HG03442 (cell line): ENCODE measurements around the gene ABCA12.

Experiments used
- ATAC-seq: cut with Tn5 transposase; IDR thresholded peaks from one replicate; pipeline ENCODE4 v1.9.1; 2021; ENCODE audit warnings: mild to moderate bottlenecking, moderate library complexity; ENCODE audit not compliant: unreplicated experiment

ABCA12 gene

DNA sequence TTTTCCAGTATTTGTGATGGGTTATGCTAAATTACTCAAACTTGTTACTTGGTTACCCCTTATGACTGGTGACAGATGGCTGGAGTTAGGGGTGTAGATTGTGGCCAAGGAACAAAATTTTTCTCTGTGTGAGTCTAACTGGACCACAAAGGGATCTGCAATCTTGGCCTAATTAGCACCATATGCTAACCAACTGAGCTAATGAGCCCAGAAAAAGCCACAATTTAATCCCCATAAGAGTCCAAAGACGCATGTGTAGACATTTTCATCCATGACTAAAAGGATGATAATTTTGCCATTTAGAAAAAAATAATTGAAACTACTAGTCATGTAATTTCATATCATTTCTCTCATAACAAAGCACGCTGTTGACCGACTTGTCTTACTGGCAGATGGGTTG, 151.2 kb downstream of the ABCA12 start:
- no peak for ATAC-seq

DNA sequence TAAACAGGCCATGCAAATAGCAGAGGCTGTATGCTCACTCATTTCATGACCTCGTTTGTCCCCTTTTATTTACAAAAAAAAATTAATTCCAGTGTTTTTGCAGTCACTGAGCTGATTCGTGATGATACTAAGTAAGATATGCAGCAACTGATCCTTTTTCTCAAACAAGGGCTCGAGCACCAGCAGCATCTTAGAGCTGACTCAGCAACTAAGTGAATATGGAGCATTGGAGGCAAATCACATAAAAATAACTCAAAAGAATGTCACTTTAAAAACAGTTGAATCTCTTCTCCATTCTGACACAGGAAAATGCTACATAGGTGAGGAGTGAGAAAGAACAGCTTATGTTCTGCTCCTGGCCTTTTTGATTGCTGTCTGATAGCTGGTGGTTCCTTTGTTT, 152.8 kb downstream of the ABCA12 start:
- no peak for ATAC-seq

DNA sequence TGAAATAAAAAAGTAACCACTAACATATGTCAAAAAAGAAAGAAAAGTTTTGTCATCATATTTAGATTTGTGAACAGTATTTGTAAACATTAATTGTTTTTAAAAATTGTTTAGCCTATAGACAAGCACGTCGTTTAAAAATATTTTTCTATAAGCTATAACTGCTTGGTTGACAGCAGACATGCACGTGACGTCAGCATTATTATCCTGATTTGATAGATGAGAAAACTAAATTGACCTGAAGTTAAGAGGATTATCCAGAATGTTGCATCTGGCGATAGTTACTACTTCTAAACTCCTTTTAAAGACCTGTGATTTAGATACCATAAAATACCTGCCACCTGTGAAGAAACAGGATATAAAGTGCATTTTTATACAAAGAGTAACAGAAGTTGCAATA, 172.0 kb downstream of the ABCA12 start:
- no peak for ATAC-seq

DNA sequence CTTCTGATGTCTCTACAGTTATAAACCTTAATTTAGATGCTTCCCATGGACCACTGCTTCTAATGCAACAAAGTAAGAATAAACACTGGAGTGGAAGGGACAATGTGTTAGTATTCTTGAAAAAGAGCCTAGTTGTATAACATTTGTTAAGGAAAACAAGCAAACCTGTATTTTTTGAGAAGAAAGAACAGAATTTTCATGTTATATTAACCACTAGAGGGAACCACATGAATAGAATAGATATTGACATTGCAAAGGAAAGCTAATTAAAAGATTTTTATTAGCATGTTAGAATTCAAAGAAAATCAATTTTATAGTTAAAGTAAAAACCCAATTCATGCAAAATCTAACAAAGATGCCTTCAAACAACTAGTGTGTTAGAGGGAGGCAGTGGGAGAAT, 177.7 kb downstream of the ABCA12 start:
- ATAC-seq = no peak

DNA sequence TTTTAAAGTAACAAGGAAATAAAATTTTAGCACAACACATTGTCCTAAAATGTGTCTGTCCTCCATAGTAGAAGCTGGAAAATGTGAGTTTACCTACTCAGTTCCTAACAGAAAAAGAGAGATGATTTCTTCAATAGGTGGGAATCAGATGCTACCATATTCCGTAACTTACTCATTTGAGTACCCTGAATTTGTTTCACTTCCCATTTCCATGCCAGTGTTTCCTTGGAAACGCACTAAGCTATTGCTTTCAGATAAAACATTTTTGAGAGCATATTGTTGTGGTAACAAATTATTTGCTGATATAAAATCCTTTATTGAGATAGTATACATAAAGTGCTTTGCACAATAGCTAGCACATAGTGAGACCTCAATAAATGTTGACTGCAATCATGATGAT, 191.5 kb downstream of the ABCA12 start:
- no peak for ATAC-seq

DNA sequence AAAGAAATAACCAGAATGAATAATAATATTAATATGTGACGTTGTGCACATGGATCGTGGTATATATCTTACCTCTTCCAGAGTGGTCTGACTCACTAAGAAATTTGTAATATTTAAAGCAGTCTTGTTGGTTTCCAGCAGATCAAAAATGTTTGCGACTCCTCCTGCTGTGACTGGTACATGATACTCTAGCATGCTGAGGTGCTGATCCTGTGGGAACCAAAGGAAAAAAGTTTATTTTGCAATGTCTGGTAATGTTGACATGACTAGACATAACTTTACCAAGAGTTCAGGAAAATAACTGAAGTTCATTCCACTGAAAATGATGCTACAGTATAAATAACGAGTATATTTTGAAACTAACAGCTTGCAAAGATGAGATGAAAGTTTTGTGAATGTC, 204.4 kb downstream of the ABCA12 start:
- ATAC-seq = no peak

DNA sequence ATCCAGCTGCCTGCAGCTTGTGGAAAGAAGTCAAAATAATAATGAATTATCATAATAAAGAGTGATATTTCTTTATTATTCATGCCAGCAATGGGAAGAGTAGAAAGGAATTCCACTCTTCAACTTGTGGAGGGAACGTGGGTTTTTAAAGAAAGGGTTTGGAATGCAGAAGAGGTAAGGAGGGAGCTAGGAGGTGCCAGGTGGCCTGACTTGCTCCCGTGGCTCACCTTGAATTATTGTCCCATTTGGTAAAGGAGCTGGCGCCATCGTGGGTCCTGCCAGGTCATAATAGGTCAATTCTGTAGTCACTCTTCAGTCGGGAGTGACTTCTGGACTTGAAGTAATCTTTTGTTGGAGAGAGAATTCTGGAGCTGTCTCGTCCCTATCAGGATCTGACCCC, 233.8 kb downstream of the ABCA12 start:
- no peak for ATAC-seq

DNA sequence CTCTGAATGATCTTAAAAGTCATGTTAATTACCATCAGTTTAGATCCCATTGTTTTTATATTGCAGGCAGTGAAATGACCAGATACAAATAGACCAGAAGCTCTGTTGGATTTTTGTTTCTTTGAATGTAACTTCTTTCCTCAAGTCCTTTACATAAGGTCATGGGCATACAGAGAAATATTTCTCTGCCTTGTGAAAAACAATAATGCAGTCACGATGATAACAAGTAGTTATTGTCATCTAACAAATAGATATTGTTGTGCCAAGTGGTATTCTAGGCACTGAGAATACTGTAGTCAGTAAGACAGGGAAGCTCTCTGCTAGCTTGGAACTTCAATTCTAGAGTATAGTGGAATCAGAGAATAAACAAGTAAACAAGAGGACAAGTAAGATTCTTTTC, 234.2 kb downstream of the ABCA12 start:
- ATAC-seq = no peak

DNA sequence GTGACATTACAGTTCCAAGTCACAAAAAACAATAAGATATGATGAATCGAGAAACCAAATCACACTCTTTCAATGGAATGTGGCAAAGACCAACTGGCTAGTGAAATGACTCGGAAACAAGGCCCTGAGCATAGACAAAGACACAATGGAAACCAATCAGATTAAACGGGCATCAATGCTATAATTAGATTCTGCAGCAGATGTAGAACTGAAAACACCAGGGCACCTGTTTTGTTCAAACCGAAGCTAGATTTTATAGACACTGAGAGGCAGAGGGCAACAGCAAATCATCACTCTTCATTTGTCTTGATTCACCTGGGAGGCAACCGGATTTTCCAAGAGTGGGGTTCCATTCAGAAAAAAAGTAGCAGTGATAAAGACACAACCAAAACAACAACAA, 236.1 kb downstream of the ABCA12 start:
- no peak for ATAC-seq

DNA sequence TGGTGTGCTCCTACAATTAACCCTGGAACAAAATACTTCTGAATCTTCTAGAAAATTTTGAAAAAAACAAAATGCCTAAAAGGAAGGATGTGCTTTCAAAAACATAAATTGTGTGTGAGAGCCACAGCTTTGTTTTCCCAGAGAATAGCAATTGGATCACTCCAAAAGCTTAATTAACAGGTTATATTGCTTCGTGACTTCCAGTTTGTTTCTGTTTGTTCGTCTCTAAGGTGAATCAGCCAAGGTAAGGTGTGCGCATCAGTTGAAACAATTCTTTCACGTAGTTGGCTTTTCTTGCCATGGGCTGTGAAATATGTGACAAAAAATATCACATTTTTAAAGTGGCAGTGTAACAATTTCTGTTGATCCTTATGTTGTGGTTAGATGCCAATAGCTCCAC, 238.7 kb downstream of the ABCA12 start:
- no peak for ATAC-seq

DNA sequence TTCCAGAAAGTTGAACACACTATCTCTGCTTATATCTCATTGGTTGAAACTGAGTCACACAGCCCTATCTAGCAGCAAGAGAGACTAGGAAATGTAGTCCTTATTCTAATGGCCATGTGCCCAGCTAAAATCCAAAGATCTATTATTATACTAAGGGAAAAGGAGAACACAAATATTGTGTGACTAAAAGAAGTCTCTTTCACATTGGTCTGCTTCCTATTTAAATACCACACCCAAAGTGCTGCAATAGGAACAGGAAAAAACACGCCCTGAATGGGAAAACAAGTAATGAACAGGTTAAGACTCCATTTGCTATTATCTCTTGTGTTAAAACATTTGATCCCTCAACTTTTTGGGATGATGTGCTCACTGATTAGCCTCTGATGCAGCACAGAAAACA, 242.2 kb downstream of the ABCA12 start:
- ATAC-seq = no peak

DNA sequence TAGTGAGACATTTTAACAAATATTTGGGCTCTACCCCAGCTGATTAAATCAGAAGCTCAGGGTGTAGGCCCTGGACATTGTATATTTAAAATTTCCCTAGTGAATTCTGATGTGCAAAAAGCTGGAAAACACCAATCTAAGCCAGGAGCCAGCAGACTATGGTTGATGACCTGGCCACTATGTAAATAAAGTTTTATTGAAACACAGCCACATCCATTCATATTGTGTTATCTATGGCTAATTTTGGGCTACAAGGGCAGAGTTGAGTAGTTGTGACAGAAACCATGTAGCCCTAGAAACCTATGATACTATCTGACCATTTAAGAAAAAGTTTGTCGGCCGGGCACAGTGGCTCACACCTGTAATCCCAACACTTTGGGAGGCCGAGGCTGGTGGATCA, 243.0 kb downstream of the ABCA12 start:
- ATAC-seq = no peak

DNA sequence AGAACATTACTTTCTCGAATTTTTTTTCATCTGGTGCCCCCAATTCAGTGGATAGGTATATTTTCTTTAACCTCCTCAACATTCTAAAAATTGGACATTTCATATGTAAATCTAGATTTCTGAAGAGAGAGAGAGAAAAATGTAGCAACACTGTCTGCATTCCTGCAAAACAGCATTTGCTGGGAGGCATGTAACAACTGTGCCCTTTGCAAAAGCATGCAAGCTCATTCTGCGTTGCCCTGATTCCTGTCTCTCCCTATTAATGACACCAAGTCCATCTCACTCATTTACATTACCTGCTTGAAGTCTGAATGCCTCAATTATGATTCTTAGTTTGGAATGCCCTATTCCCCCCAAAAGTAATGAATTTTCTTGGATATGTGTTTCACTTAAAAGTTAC, 249.1 kb downstream of the ABCA12 start:
- no peak for ATAC-seq

DNA sequence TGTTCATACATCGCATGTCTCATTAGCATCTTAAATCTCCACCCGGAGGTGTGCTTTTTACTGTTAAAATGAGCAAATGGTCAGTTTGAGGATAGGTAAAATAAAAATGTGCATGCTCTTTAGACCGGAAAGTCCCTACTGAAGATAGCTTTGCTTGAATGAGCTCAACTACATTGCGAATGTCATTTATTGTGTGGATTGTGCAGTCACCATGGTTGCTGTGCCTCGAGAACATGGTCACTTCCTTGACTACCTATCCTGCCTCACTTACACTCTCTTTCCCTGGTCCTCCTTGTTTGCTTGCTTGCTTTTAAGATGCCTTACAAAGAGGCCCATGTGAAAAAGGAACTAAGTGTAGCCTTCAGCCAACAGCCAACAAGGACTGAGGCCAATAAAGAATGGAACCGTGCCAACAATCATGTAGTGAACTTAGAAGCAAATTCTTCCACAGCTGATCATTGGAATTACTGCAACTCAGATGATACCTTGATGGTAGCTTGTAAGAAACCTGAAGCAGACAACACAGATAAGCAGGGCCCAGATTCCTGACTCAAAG, 256.7 kb downstream of the ABCA12 start:
- no peak for ATAC-seq
